Mesothelial cell of epicardium (in vitro differentiated cells): ENCODE measurements around the gene OLFM2. TPM values are rescaled to one million over a fixed set of nuclear protein-coding genes. Genes with fewer than 3 reads are reported as not detected.

Experiments
- DNase-seq, 2 experiments: peaks; one replicate each; pipeline ENCODE4 v3.0.0; 2021; ENCODE audit warnings: low spot score in 2 of 2; ENCODE audit not compliant: unreplicated experiment in 2 of 2
- H3K27ac Mint-ChIP-seq: 2 replicates; pipeline ENCODE4 v1.8.0; 2021; ENCODE audit warnings: mixed read lengths
- H3K27me3 Mint-ChIP-seq: 2 replicates; pipeline ENCODE4 v1.8.0; 2021; ENCODE audit warnings: low read depth, mixed read lengths
- H3K36me3 Mint-ChIP-seq: 2 replicates; pipeline ENCODE4 v1.8.0; 2021; ENCODE audit warnings: mixed read lengths
- H3K4me1 Mint-ChIP-seq: 2 replicates; pipeline ENCODE4 v1.8.0; 2021; ENCODE audit warnings: mixed read lengths
- H3K4me3 Mint-ChIP-seq: 2 replicates; pipeline ENCODE4 v1.8.0; 2021; ENCODE audit warnings: mild to moderate bottlenecking, moderate library complexity, mixed read lengths
- H3K9me3 Mint-ChIP-seq: 2 replicates; pipeline ENCODE4 v1.8.0; 2021; ENCODE audit warnings: mixed read lengths
- CTCF ChIP-seq: fragments of 200-600 bp; sonication (generic); IDR thresholded peaks from one replicate; pipeline ENCODE4 v1.5.0; 2021; ENCODE audit warnings: antibody characterized with exemption; ENCODE audit not compliant: unreplicated experiment
- total RNA-seq: library from RNA; stranded (reverse); gene quantifications from 3 replicates; pipeline ENCODE4 v1.2.1, GENCODE V29; 2021

OLFM2 gene
- total RNA-seq, 1 donor from 2014 or later: 99.2 TPM

GRCh38 chr19:9863759-9864158 lies 72.6 kb downstream of the OLFM2 start:
- TF ChIP-seq CTCF: no peak
- DNase-seq: no peak
- no peak overlapping the region for H3K27ac Mint-ChIP-seq
- H3K4me3 Mint-ChIP-seq: no peak overlapping the region
- no peaks in the 10 kb centered on the region for H3K9me3 Mint-ChIP-seq
- H3K27me3 Mint-ChIP-seq: no peaks in the 10 kb centered on the region
- H3K4me1 Mint-ChIP-seq: no peaks in the 10 kb centered on the region
- H3K36me3 Mint-ChIP-seq: peaks cover 7% of the 10 kb centered on the region

- no peaks in the 10 kb centered on the region for H3K4me1 Mint-ChIP-seq
- H3K4me3 Mint-ChIP-seq: no peak overlapping the region
- no peak overlapping the region for H3K27ac Mint-ChIP-seq
- no peak for DNase-seq
- no peaks in the 10 kb centered on the region for H3K9me3 Mint-ChIP-seq
- no peaks in the 10 kb centered on the region for H3K27me3 Mint-ChIP-seq
- no peak for TF ChIP-seq CTCF
- peaks cover 15% of the 10 kb centered on the region for H3K36me3 Mint-ChIP-seq
These were observed 73.4 kb downstream of the OLFM2 start for GRCh38 chr19:9862938-9863337.

DNA sequence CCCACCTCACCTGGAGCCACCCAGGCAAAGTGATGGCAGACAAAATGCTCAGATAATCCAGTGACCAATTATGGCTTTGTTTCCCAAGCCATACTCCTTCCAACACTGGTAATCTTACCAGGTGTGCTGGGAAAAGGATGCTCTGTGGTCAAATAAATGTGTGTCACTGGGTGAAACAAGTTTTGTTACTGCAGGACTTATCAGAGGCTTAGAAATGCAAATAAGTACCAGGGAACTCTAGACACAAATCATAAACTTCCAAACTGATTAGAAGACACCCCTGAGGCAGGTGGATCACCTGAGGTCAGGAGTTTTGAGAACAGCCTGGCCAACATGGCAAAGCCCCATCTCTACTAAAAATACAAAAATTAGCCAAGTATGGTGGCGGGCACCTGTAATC lies 74.8 kb downstream of the OLFM2 start:
- peaks cover 28% of the 10 kb centered on the region for H3K36me3 Mint-ChIP-seq
- H3K4me3 Mint-ChIP-seq: no peak overlapping the region
- H3K9me3 Mint-ChIP-seq: no peaks in the 10 kb centered on the region
- no peak for TF ChIP-seq CTCF
- no peaks in the 10 kb centered on the region for H3K4me1 Mint-ChIP-seq
- no peak overlapping the region for H3K27ac Mint-ChIP-seq
- DNase-seq: no peak
- no peaks in the 10 kb centered on the region for H3K27me3 Mint-ChIP-seq

DNA sequence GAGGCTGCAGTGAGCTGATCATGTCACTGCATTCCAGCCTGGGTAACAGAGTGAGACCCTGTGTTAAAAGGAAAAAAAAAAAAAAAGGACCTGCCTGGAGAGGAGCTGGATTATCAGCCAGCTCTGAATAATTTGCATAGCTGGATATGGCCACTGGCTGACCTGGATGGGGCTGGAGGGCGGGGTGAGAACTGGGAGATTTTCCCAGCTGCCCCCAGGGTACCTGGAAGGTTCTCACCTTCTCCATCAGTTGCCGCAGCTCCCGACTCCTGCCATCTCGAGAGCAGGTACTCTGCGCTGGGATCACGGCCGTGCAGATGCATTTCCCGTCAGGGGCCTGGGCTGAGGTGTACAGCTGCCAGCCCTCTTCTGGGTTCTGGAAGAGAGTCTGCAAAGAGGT lies 75.9 kb downstream of the OLFM2 start:
- no peaks in the 10 kb centered on the region for H3K27me3 Mint-ChIP-seq
- H3K4me1 Mint-ChIP-seq: no peaks in the 10 kb centered on the region

DNA sequence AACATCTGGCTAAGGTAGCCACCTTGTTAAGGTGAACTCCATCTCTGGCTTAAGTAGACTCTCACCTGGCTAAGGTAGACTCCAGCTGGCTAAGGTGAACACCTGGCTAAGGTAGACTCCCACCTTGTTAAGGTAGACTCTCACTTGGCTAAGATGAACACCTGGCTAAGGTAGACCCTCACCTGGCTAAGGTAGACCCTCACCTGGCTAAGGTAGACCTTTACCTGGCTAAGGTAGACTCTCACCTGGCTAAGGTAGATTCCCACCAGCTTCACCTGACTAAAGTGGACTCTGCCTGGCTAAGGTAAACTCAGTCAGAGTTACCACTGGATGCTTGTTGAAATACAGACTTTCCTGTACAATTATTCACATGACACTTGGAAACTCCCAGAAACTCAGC lies 77.5 kb downstream of the OLFM2 start:
- Mint-ChIP-seq H3K36me3 (peaks cover 38% of the 10 kb centered on the region), H3K9me3 (peaks cover 3% of the 10 kb centered on the region), H3K27me3 (no peaks in the 10 kb centered on the region), H3K4me1 (no peaks in the 10 kb centered on the region), H3K27ac (no peak overlapping the region), H3K4me3 (no peak overlapping the region)
- no peak for TF ChIP-seq CTCF
- DNase-seq: no peak

More for the DNA sequence above, 75.9 kb downstream of the OLFM2 start:
- no peak for DNase-seq
- H3K4me3 Mint-ChIP-seq: no peak overlapping the region
- H3K9me3 Mint-ChIP-seq: no peaks in the 10 kb centered on the region
- no peak for TF ChIP-seq CTCF
- peaks cover 31% of the 10 kb centered on the region for H3K36me3 Mint-ChIP-seq
- H3K27ac Mint-ChIP-seq: no peak overlapping the region
